ENCODE data around the gene LRRC75A. TPM values are rescaled to one million over a fixed set of nuclear protein-coding genes. Genes with fewer than 3 reads are reported as not detected.

LRRC75A gene
- total RNA-seq, 3 donors from 2014 or later (not counting 1 experiment from before 2014, with no cell fraction given): 2.6 to 3.0 (median 3.0) TPM

GRCh38 chr17:16437083-16437482 is 54.9 kb downstream of the LRRC75A start:
- 71% methylated on average over 2 of the region's 2 CpGs for WGBS (ENCODE audit: insufficient coverage)
- no peak overlapping the region for H3K4me3 ChIP-seq (ENCODE audit: low read length)
- ATAC-seq (no peak), DNase-seq (no peak)
- H3K9me3 Mint-ChIP-seq: no peaks in the 10 kb centered on the region
- peaks cover 43 to 52% of the 10 kb centered on the region in 2 donors for H3K4me1 Mint-ChIP-seq
- no peak overlapping the region for H3K27ac ChIP-seq (ENCODE audit: low read length)
- no peak for TF ChIP-seq CTCF (IDR thresholded peaks at IDR 0.05)
- intact Hi-C loops (cut with micrococcal nuclease): loop anchor here (5.0 kb wide), 1 partner anchor 150 kb away; no protein-coding TSS in a partner anchor
- peaks cover 27% of the 10 kb centered on the region for H3K4me1 ChIP-seq (ENCODE audit: control insufficient read depth, insufficient read depth, low read length)
- peaks cover 26% of the 10 kb centered on the region for H3K36me3 ChIP-seq (ENCODE audit: control insufficient read depth, insufficient read depth, low read length)
- peak overlapping the region in 1 of 2 donors; percentile 96 for H3K27ac Mint-ChIP-seq
- H3K9me3 ChIP-seq (ENCODE audit: control insufficient read depth, insufficient read depth, low read length): no peaks in the 10 kb centered on the region
- H3K27me3 ChIP-seq (ENCODE audit: control insufficient read depth, insufficient read depth, low read length): no peaks in the 10 kb centered on the region
- H3K27me3 Mint-ChIP-seq (ENCODE audit: low read depth in 2 of 2): no peaks in the 10 kb centered on the region
- no peaks in the 10 kb centered on the region for H3K36me3 Mint-ChIP-seq
- no peak overlapping the region for H3K4me3 Mint-ChIP-seq

DNA sequence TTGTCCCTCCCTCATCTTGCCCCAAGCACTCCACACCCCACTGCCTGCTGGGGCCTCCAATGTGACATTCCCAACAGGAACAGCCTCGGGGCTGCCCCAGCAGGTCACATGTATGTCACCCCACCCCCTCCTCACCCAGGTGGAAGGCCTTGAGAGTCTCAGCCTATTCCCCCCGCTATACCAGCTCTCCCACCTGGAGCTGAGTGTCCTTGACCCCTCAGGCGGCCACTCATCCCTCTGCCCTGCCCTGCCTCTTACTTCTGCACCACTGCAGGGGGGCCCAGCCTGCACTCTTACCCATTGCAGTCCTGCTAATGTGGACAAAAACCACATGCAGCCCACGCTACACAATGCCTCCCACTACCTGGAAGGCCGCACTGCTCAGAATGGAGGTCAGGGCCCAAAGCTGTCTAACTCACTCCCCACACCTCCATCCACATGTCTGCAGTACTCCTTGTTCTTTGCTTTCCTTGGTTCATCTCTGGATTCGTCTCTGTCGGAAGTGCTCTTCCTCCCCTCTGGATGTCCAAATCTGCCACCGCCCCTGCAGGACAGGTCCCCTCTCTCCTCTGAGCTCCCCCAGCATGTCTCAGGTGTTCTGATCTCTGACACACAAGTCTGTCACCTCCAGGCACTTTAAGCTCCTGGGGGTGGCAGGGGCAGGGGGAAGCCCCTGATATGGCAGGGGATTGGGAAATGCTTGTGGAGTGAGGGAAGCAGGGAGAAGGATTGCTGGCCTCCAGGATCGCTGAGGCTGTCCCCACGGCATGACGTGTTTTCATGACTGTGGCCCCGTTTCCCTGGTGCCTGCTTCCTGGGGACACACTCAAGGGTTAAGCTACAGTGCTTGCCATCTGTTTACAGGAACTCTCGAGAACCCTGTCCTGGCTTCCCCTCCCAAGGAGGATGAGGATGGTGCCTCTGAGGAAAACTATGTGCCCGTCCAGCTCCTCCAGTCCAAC is 55.8 kb downstream of the LRRC75A start:
- no peak for DNase-seq
- Histone ChIP-seq H3K4me1 (ENCODE audit: control insufficient read depth, insufficient read depth, low read length) (peaks cover 24% of the 10 kb centered on the region), H3K9me3 (ENCODE audit: control insufficient read depth, insufficient read depth, low read length) (no peaks in the 10 kb centered on the region), H3K27me3 (ENCODE audit: control insufficient read depth, insufficient read depth, low read length) (no peaks in the 10 kb centered on the region), H3K4me3 (ENCODE audit: low read length) (no peak overlapping the region), H3K36me3 (ENCODE audit: control insufficient read depth, insufficient read depth, low read length) (peaks cover 22% of the 10 kb centered on the region), H3K27ac (ENCODE audit: low read length) (no peak overlapping the region)
- 91% methylated on average over 14 of the region's 14 CpGs for WGBS (ENCODE audit: insufficient coverage)
- peak overlapping the region; percentile 67 to 96 for H3K27ac Mint-ChIP-seq
- TF ChIP-seq CTCF (IDR thresholded peaks at IDR 0.05): no peak
- H3K9me3 Mint-ChIP-seq: no peaks in the 10 kb centered on the region
- ATAC-seq: no peak
- H3K27me3 Mint-ChIP-seq (ENCODE audit: low read depth in 2 of 2): no peaks in the 10 kb centered on the region
- peaks cover 38 to 50% of the 10 kb centered on the region in 2 donors for H3K4me1 Mint-ChIP-seq
- H3K36me3 Mint-ChIP-seq: no peaks in the 10 kb centered on the region
- intact Hi-C loops (cut with micrococcal nuclease): loop anchor here (5.0 kb wide), 1 partner anchor 151 kb away; no protein-coding TSS in a partner anchor
- H3K4me3 Mint-ChIP-seq: no peak overlapping the region

DNA sequence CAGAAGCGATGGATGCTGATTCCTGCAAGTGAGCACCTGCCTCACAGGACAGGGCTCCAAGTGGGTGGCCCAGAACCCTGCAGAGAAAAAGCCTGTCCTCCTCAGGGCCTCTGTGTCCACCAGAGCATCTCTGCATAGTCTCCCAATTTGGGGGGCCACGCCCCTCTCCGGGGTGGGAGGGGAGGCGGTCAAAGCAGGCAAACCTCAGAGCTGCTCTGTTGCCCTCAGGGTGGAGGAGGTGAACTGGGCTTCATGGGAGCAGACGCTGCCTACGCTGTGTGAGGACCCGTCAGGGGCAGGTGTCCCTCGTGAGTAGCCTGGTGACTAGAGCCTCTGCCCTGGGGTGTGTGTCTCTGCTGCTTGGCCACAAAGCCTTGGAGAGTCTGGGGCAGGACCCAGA is 57.3 kb downstream of the LRRC75A start:
- Histone ChIP-seq H3K9me3 (ENCODE audit: control insufficient read depth, insufficient read depth, low read length) (no peaks in the 10 kb centered on the region), H3K27ac (ENCODE audit: low read length) (no peak overlapping the region), H3K27me3 (ENCODE audit: control insufficient read depth, insufficient read depth, low read length) (no peaks in the 10 kb centered on the region), H3K4me3 (ENCODE audit: low read length) (no peak overlapping the region), H3K36me3 (ENCODE audit: control insufficient read depth, insufficient read depth, low read length) (peaks cover 21% of the 10 kb centered on the region), H3K4me1 (ENCODE audit: control insufficient read depth, insufficient read depth, low read length) (peaks cover 10% of the 10 kb centered on the region)
- peak overlapping the region; percentile 67 to 96 for H3K27ac Mint-ChIP-seq
- no peaks in the 10 kb centered on the region for H3K9me3 Mint-ChIP-seq
- ATAC-seq (no peak), DNase-seq (no peak)
- intact Hi-C loops (cut with micrococcal nuclease): loop anchor here (5.0 kb wide), 1 partner anchor 153 kb away; no protein-coding TSS in a partner anchor
- no peaks in the 10 kb centered on the region for H3K36me3 Mint-ChIP-seq
- WGBS (ENCODE audit: insufficient coverage): 84% methylated on average over 8 of the region's 8 CpGs
- no peak overlapping the region for H3K4me3 Mint-ChIP-seq
- H3K4me1 Mint-ChIP-seq: peaks cover 30 to 46% of the 10 kb centered on the region in 2 donors
- H3K27me3 Mint-ChIP-seq (ENCODE audit: low read depth in 2 of 2): no peaks in the 10 kb centered on the region
- TF ChIP-seq CTCF (IDR thresholded peaks at IDR 0.05): no peak
